Right ventricle myocardium inferior (tissue), 1 donor: ENCODE measurements around the gene DBNL. TPM values are rescaled to one million over a fixed set of nuclear protein-coding genes. Genes with fewer than 3 reads are reported as not detected.
A peak's percentile ranks its signal among the peaks of the same experiment; 100 is the strongest.

Source experiments
- ATAC-seq: fragments of 200-7000 bp; cut with Tn5 transposase; one replicate; pipeline ENCODE4 v1.9.1; 2020; ENCODE audit warnings: mild to moderate bottlenecking, moderate library complexity
- DNase-seq: peaks from one replicate; pipeline ENCODE4 v3.0.0; 2021; ENCODE audit errors: missing footprints
- intact Hi-C: fragments of 100-400 bp; cut with DNase I; formaldehyde crosslinking; loops from one replicate; pipeline ENCODE4 v1.11.0; 2022
- total RNA-seq: library from RNA; stranded (reverse); fragmentation: NEBNext Ultra II Directional; extraction: Animal tissue kit (Norgen Biotek cat#: 25700); gene quantifications from one replicate; pipeline ENCODE4 v1.2.1, GENCODE V29; 2021
- donor health status: DM: no; HTN: yes; CAD: no; lungs with severe emphysema.

DBNL gene
- total RNA-seq, 1 donor from 2014 or later: 36.0 TPM

GRCh38 chr7:44084701-44085100 is 40.2 kb downstream of the DBNL start:
- intact Hi-C loops: no loop called here
- ATAC-seq (no peak), DNase-seq (no peak)

GRCh38 chr7:44085546-44085945 is 41.0 kb downstream of the DBNL start:
- DNase-seq: peak; percentile 22
- no peak for ATAC-seq
- intact Hi-C loops: no loop called here

- ATAC-seq: no peak
- peak; percentile 5 for DNase-seq
- intact Hi-C loops: no loop called here
These were observed 42.1 kb downstream of the DBNL start for GRCh38 chr7:44086627-44087026.

GRCh38 chr7:44087911-44088838 is 43.7 kb downstream of the DBNL start:
- ATAC-seq (peak; percentile 84), DNase-seq (peak; percentile 88)
- intact Hi-C loops: no loop called here

- ATAC-seq: no peak
- DNase-seq: peak; percentile 49
- intact Hi-C loops: no loop called here
These were observed 48.7 kb downstream of the DBNL start for GRCh38 chr7:44093102-44093641.

- intact Hi-C loops: no loop called here
- ATAC-seq (no peak), DNase-seq (no peak)
These were observed 49.9 kb downstream of the DBNL start for GRCh38 chr7:44094365-44094764.

- DNase-seq (peak; percentile 35), ATAC-seq (no peak)
- intact Hi-C loops: no loop called here
These were observed 50.5 kb downstream of the DBNL start for GRCh38 chr7:44094883-44095592.

- intact Hi-C loops: no loop called here
- ATAC-seq: no peak
- DNase-seq: peak; percentile 20
These were observed 51.3 kb downstream of the DBNL start for GRCh38 chr7:44095781-44096180.

- DNase-seq: peak; percentile 39
- intact Hi-C loops: no loop called here
- ATAC-seq: no peak
These were observed 51.9 kb downstream of the DBNL start for GRCh38 chr7:44096326-44096881.

GRCh38 chr7:44097064-44097932 is 52.8 kb downstream of the DBNL start:
- ATAC-seq: no peak
- intact Hi-C loops: no loop called here
- peak; percentile 41 for DNase-seq

- intact Hi-C loops: no loop called here
- ATAC-seq (no peak), DNase-seq (peak; percentile 4)
These were observed 53.9 kb downstream of the DBNL start for GRCh38 chr7:44098092-44099068.

GRCh38 chr7:44099669-44100068 is 55.2 kb downstream of the DBNL start:
- intact Hi-C loops: no loop called here
- DNase-seq: no peak
- ATAC-seq: no peak

GRCh38 chr7:44100458-44101302 is 56.2 kb downstream of the DBNL start:
- intact Hi-C loops: no loop called here
- DNase-seq: peak; percentile 61
- ATAC-seq: no peak

GRCh38 chr7:44101303-44101965 is 56.9 kb downstream of the DBNL start:
- ATAC-seq (no peak), DNase-seq (peak; percentile 9)
- intact Hi-C loops: no loop called here

- DNase-seq (peak; percentile 67), ATAC-seq (no peak)
- intact Hi-C loops: no loop called here
These were observed 57.7 kb downstream of the DBNL start for GRCh38 chr7:44101966-44102845.
